Measurements from ENCODE around the gene DEPDC1.
"Not testable (repeated sequence)": the region's sequence is repeated elsewhere in the genome, so short reads cannot be mapped to it uniquely, and the experiment has no call there.

The DEPDC1 gene

DNA sequence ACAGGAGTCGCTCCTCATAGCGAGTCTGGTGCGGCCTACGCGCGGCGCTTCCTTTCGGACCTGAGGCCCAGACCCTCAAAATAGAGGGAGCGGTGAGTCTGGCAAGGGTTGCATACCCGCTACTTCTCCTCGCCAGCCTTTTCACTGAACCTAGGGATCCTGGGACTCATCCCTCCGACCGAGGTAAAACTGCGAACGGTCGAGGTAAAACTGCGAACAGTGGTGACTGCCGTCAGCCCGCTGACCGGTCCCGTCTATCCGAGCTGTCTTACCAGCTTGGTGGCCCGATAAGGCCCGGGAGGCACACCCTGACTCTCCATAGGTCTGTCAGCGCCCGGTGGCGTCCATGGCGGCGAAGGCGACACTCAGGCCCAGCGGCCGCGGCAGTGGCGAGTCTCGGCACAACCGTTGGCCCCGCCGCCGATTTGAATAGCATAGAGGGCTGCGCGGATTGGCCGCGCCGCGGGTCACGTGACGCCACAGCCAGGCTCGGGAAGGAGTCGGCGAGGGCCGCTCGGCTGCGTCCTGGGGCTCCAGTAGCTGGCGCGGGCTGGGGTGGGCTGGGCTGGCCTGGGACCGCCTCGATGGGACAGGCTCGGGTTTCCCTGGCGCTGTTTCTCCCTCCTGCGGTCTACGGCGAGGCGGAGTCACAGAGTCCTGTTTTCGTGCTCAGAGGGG lies at the start of gene DEPDC1:
Gene DEPDC1 (minus strand): TSS at position 403 of the 678 bp plus-strand sequence. CDS start 83 bp downstream, at position 320.
- in situ Hi-C loops (cut with HindIII; ENCODE audit: low pct_ligation_motif_present, low pct_unique_long_range_greater_than_20kb, low sequenced_read_pairs) = no loop called here
- DNase-seq = peak; percentile 94

DNA sequence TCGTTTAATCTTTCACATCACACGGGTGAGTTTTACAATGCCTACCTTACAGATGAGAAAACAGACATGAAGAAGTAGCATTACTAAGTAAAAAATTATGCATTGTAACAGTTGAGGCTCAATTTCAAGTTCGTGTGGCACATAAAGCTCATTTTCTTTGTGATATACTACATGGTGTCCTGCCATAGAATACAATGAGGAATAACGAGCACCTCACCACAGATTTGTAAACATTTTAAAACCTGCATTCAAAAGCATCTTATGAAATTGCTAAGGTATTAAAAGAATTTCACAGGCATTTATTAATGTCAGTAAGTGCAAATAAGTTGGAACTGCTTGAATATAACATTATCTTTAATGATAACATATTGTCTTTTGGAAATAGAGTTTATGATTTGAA lies 47.8 kb upstream of the DEPDC1 start:
- in situ Hi-C loops (cut with HindIII; ENCODE audit: low pct_ligation_motif_present, low pct_unique_long_range_greater_than_20kb, low sequenced_read_pairs) = no loop called here
- DNase-seq = no peak

GRCh38 chr1:68542586-68542985 lies 45.7 kb upstream of the DEPDC1 start:
- in situ Hi-C loops (cut with HindIII; ENCODE audit: low pct_ligation_motif_present, low pct_unique_long_range_greater_than_20kb, low sequenced_read_pairs) = no loop called here
- DNase-seq = no peak

DNA sequence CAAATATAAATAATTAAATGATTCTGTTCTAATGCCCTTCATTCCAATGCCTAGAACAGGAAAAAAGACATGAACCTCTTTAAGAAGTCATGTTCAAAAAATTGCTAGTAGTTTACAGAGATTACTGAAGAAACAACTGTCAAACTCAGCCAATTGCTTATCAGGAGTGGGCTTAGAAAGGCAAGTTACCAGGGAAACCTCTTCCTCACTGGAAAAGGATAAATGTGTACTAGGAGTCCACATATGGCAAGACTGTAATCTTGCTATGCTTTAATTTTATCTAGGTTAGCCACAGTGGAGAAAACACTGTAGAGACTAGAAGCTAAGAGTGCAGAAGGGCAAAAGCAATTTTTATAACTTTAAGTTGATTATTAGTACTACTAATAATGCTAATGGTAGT lies 42.1 kb upstream of the DEPDC1 start:
- in situ Hi-C loops (cut with HindIII; ENCODE audit: low pct_ligation_motif_present, low pct_unique_long_range_greater_than_20kb, low sequenced_read_pairs) = no loop called here
- DNase-seq = no peak

DNA sequence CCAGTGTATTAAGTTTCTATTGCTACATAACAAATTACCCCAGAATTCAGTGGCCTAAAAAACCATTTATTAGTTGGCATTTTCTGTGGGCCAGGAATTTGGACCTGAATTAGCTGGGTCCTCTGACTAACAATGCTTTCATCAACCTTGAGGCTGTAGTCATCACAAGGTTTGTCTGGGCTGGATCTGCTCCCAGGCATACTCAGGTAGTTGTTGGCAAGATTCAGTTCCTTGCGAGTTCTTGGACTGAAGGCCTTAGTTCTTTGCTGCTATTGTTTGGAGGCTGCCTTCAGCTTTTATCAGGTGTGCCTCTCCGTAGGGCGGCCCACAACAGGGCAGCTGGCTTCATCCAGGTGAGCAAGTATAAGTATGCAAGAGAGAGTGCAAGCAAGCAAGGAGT lies 31.4 kb upstream of the DEPDC1 start:
- DNase-seq = no peak
- in situ Hi-C loops (cut with HindIII; ENCODE audit: low pct_ligation_motif_present, low pct_unique_long_range_greater_than_20kb, low sequenced_read_pairs) = no loop called here

- no peak for DNase-seq
- in situ Hi-C loops (cut with HindIII; ENCODE audit: low pct_ligation_motif_present, low pct_unique_long_range_greater_than_20kb, low sequenced_read_pairs) = no loop called here
Measured at GRCh38 chr1:68525781-68526180, 28.9 kb upstream of the DEPDC1 start.

DNA sequence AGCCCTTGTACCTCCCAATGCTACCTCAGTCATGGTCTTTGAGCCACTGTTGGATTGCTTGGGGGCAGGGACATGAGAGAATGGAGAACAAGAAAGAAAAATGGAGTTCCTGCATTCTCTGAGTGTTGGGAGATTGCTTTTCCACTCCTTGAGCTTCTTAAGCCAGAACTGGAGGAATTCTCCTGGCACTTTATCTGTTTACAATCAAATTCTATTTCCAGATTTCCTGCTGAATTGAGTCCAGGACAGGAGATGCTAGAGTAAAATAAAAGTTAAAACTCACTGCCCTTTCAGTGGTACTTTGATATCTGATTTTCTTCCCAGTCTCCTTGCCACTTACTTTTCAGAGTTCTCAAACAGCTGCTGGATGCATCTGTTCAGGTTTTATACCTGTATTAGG lies 24.4 kb upstream of the DEPDC1 start:
- in situ Hi-C loops (cut with HindIII; ENCODE audit: low pct_ligation_motif_present, low pct_unique_long_range_greater_than_20kb, low sequenced_read_pairs) = no loop called here

GRCh38 chr1:68516066-68516465 lies 19.2 kb upstream of the DEPDC1 start:
- in situ Hi-C loops (cut with HindIII; ENCODE audit: low pct_ligation_motif_present, low pct_unique_long_range_greater_than_20kb, low sequenced_read_pairs) = no loop called here
- no peak for DNase-seq

More for the DNA sequence above, 24.4 kb upstream of the DEPDC1 start:
- no peak for DNase-seq

DNA sequence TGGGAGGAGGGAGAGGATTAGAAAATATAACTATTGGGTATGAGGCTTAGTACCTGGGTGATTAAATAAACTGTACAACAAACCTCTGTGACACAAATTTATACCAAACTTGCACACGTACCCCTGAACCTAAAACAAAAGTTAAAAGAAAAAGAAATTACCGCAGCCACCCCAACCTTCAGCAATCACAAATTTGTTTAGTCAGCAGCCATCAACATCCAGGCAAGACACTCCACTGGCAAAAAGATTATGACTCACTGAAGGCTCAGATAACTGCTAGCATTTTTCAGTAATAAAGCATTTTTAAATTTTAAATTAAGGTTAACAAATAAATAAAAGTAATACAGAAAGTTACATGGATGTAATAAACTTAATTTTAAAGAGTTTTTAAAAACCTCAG lies 14.4 kb upstream of the DEPDC1 start:
- in situ Hi-C loops (cut with HindIII; ENCODE audit: low pct_ligation_motif_present, low pct_unique_long_range_greater_than_20kb, low sequenced_read_pairs) = no loop called here
- DNase-seq = no peak

GRCh38 chr1:68506386-68506785 lies 9.5 kb upstream of the DEPDC1 start:
- in situ Hi-C loops (cut with HindIII; ENCODE audit: low pct_ligation_motif_present, low pct_unique_long_range_greater_than_20kb, low sequenced_read_pairs) = no loop called here
- DNase-seq = no peak

DNA sequence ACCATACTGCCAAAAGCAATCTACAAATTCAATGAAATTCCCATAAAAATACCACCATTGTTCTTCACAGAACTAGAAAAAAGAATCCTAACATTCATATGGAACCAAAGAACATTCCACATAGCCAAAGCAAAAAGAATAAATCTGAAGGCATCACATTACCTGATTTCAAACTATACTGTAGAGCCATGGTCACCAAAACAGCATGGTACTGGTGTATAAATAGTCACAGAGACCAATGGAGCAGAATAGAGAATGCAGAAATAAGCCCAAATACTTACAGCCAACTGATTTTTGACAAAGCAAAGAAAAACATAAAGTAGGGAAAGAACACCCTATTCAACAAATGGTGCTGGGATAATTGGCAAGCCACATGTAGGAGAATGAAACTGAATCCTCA lies 6.2 kb upstream of the DEPDC1 start:
- DNase-seq = no peak
- in situ Hi-C loops (cut with HindIII; ENCODE audit: low pct_ligation_motif_present, low pct_unique_long_range_greater_than_20kb, low sequenced_read_pairs) = no loop called here

GRCh38 chr1:68497358-68497698 lies 446 bp upstream of the DEPDC1 start:
- DNase-seq = no peak
- in situ Hi-C loops (cut with HindIII; ENCODE audit: low pct_ligation_motif_present, low pct_unique_long_range_greater_than_20kb, low sequenced_read_pairs) = no loop called here

DNA sequence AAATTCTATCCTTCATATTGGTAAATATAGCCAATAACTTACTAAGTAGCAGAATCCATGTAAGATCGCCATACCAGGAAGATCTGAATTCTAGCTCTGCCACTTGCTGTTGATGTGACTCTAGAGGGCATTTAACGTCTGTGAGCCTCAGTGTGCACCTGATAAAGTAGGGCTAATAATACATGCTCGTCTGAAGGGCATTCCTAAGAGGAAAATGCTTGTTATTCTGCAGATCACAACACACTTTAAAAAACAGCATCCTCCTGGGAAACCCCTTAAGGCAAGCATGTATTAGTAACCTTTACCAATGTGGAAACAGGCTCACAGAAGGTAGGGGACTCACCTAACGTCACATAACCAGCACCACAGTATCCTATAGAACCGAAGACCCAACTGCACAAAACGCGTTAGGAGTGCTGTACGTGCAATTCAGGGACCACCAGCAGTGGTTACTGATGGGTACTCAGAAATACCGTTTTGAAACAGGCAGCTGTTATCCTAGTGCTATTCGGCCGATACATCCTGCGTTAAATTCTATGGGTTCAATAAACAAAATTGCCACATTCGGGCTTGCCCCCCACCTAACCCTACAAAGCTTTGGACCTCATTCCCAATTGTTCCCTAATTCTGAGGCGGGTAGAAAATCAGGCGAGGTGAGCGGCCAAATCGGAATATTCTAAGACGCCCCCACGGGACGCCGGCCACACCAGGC lies 758 bp downstream of the DEPDC1 start:
- in situ Hi-C loops (cut with HindIII; ENCODE audit: low pct_ligation_motif_present, low pct_unique_long_range_greater_than_20kb, low sequenced_read_pairs) = no loop called here

GRCh38 chr1:68495532-68495931 lies 1.4 kb downstream of the DEPDC1 start:
- in situ Hi-C loops (cut with HindIII; ENCODE audit: low pct_ligation_motif_present, low pct_unique_long_range_greater_than_20kb, low sequenced_read_pairs) = no loop called here
- peak; percentile 2 for DNase-seq

More for the DNA sequence above, 758 bp downstream of the DEPDC1 start:
- DNase-seq = peak; percentile 29

- no peak for DNase-seq
- in situ Hi-C loops (cut with HindIII; ENCODE audit: low pct_ligation_motif_present, low pct_unique_long_range_greater_than_20kb, low sequenced_read_pairs) = no loop called here
Measured at GRCh38 chr1:68493193-68493592, 3.7 kb downstream of the DEPDC1 start.

GRCh38 chr1:68492255-68492654 lies 4.6 kb downstream of the DEPDC1 start:
- DNase-seq; in situ Hi-C loops (cut with HindIII; ENCODE audit: low pct_ligation_motif_present, low pct_unique_long_range_greater_than_20kb, low sequenced_read_pairs): not testable (repeated sequence)

DNA sequence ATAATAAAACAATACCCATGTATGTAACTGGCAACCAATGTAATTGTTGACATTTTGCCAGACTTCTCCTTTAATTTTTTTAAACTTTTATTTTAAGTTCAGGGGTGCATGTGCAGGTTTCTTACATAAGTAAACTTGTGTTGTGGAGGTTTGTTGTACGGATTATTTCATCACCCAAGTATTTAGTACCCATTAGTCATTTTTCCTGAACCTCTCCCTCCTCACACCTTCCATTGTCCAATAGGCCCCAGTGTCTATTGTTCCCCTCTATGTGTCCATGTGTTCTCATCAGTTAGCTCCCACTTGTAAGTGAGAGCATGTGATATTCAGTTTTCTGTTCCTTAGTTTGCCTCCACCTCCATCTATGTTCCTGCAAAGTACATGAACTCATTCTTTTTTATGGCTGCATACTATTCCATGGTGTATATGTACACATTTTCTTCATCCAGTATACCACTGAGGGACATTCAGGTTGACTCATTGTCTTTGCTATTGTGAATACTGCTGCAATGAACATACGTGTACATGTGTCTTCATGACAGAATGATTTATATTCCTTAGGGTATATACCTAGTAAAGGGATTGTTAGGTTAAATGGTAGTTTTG lies 6.7 kb downstream of the DEPDC1 start:
- DNase-seq = no peak
- in situ Hi-C loops (cut with HindIII; ENCODE audit: low pct_ligation_motif_present, low pct_unique_long_range_greater_than_20kb, low sequenced_read_pairs) = no loop called here

DNA sequence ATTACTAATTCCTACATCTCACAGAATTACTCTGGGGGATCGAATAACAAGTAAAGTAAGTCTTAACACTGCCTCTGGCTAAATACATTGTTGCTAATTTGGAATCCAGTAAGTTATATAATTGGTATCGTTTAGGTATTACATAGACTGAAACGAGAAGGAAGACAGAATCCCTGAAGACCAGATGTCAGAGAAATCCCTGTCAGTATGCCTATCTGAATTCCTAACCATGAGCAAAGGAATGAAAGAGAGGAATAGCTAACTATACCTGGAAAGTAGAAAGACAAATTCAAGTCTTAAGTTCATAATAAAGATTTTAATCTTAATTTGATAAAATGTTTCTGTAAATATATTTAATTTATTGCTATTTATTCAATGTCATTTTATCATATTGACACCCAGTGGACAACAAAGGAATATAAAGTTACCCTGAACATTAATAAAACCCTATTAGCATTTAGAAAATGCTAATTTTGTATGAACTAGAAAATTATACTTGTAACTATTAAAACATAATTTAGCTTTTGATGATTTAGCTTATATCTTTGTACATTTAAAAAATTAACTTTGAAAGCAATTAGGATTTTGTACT lies 11.4 kb downstream of the DEPDC1 start:
- in situ Hi-C loops (cut with HindIII; ENCODE audit: low pct_ligation_motif_present, low pct_unique_long_range_greater_than_20kb, low sequenced_read_pairs) = no loop called here
- DNase-seq = no peak

DNA sequence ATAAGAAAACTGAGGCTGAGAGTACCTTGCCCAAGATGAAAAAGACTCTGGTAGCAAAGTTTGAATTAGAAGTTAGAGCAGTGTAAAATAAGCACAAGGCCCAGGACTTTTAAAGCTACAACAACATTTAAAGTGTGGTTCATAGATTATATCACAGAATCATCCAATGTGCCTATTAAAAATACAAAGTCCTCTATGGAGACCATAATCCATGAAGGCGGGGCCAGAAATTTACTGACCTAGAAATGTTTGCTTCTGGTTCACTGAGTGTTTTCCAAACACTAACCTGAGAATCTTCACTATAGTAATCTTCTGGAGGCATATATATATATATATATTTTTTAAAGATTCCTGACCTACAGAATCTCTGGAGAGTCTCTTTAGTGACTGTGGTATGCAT lies 12.3 kb downstream of the DEPDC1 start:
- in situ Hi-C loops (cut with HindIII; ENCODE audit: low pct_ligation_motif_present, low pct_unique_long_range_greater_than_20kb, low sequenced_read_pairs) = no loop called here
- DNase-seq = no peak

Measured in ACHN (cell line).